HG03565 (cell line): ENCODE data around the gene RYR2.

Experiments used
- ATAC-seq: cut with Tn5 transposase; IDR thresholded peaks from one replicate; pipeline ENCODE4 v1.9.1; 2021; ENCODE audit warnings: mild to moderate bottlenecking, moderate library complexity; ENCODE audit not compliant: unreplicated experiment

RYR2 gene

DNA sequence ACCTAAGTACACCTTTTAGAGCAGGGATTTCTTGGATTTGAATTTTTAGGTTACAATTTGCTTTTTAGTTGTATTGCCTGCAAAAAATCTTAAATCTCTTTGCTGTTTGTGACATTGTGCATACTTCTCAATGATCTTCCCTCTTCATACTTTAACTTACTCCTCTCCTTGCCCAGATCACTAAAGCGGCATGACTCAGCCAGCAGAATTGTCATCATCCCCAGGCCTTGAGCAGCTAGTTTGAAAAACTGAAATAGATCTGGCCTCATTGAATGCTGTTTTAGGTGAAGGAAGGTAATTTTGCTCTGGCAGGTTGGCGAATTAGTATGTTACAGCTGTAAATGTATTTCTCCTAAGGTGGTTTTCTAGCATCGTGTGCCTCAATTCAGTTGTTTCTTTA lies 145.9 kb downstream of the RYR2 start:
- no peak for ATAC-seq

DNA sequence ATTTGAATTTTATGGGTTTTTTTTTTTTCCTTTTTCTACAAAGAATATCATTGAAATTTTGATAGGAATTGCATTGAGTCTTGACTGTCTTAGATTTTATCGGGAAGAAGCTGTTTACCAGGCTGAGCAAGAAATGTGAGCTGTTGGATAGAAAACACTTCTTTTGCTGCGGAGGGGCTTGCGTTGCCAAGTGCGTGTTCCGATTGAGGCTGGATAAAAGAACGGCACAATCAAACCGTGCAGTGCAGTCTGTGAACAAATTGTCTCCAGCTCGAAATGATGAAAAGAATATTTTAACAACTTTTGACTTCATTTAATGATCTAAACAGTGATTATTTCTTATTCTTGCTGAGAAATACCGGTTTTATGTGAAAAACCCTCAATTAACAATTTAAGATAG lies 149.4 kb downstream of the RYR2 start:
- no peak for ATAC-seq

DNA sequence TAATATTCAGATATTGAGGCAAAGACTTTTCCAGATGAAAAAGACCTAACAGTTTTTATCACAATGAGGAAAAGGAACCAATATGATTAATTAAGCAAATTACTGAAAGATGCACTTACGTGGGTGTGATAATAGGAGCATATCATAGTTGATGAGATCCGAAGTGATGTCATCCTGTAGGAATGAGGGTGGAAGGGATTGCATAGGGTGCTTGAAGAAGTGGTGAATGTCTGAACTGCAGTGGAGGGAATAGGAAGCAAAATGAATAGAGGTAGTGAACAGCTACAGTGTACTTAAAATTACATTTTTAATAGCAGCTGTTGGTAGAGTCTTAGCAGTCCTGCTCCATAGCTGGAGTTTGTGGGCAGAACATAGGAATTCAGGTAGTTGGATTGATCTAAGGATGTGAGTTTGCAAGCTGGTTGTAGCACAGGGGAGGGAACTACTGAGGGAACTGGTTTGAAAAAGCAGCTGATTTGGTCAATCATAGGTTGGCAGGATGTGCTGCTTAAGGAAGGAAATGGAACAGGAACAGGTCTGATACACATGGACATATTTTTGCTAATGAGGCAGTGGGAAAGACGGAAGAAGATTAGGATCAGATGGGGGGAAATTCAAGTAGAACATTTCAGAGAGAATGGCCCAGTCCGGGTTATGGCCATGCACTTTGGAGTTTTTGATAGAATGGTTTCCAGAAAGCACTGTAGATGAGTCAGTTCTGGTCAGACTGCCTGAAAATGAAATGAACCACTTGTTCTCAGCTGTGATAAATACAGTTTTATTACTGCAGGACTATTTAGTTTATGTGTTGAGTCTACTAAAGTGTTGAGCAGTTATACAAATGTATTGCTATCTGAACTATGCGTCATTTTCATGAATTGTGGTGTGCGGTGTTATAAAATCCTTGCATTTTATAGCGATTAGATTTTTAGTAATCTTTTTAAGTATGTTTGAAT lies 155.8 kb downstream of the RYR2 start:
- no peak for ATAC-seq

DNA sequence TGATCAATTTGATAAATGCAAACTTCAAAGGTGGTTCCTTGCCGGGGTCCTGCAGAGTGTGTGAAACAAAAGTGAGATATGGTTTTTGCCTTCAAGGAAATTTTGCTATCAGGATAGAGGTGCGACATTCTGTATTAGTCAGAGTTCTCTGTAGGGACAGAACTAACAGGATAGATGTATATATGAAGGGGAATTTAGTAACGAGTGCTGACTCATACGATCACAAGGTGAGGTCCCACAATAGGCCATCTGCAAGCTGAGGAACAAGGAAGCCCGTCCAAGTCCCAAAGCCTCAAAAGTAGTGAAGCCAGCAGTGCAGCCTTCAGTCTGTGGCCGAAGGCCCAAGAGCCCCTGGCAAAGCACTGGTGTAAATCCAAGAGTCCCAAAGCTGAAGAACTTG lies 157.0 kb downstream of the RYR2 start:
- no peak for ATAC-seq

DNA sequence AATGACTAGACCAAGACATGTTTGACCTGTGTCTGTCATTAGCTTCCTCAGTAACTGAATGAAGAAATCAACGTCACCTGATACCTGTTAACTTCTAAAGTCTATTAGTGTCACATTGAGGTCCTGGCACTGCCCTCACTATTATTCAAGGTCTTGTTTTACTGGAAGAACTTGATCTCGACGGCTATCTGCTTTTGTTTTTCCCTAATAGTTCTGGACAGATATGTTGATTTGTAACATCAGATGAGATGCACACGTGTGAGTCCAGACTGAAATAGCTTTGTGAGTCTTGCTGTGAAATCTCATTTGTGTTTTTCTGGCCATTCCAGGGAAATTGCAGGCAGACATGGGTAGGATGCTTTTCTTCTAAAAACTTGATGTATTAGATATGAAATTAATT lies 159.2 kb downstream of the RYR2 start:
- ATAC-seq, result no peak

GRCh38 chr1:237204841-237205240 lies 162.9 kb downstream of the RYR2 start:
- ATAC-seq, result no peak

DNA sequence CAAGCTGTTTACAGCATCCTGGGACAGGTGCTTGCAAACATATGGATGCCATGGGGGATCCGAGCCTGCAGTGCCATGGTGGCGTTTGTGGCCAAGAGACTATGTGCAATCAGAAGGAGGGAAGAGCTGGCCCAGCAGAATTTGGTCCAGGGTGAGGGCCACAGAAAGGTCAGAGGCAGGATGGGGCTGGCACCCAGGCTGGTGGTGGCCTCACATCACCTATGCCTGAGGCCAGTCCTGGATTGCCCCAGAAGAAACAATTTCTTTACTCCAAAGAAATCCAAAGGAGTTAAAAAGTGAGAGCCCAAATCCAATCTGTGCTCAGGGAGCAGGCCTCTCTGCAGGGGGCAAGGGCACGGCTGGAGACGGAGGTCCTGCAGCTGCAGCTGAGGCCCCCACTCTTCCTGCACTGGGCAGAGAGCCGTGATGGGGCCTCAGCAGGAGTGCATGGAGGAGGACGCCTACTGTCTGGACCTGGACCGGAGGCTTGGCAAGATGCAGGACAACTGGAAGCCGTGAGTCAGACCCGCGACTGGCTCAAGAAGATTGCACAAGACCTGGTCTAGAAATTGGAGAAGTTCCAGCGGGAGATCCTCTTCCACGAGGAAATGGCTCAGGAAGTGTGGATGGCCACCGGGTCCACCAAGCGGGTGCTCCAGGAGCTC lies 163.5 kb downstream of the RYR2 start:
- ATAC-seq, result no peak

DNA sequence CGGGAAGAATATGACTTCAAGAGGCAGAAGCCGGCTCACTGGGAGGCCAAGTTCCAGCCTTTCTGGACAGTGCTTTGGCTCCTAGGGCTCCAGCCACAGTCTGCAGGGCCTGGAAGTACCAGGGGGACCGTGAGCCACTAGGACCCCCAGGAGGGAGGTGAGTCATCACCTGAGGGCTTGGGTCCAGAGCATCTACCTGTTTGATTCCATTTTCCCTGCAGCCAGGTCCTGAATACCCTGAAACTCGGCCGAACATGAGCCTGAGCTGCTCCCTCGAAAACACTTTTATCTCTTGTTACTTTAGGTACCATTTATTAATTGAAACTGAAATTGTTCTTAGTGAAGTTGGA lies 164.1 kb downstream of the RYR2 start:
- no peak for ATAC-seq

- no peak for ATAC-seq
Measured at GRCh38 chr1:237211031-237211430, 169.0 kb downstream of the RYR2 start.

DNA sequence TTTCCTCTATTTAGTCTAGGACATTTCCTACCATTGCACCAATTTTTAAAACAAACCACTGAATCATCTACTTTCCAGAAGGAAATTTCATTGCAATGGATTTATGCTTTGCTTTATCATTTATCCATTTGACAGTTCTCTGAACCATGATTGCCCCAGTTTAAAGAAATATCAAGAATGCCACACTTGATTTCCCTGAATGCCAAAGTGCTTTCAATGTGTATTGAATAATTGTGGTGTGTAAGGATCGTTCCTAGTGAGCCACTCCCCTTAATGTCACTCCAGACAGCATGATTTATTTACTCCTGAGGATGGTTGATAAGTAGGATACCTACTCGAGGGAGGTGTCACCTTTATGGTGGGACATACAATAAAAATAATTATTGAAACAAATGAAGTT lies 169.6 kb downstream of the RYR2 start:
- ATAC-seq, result no peak

DNA sequence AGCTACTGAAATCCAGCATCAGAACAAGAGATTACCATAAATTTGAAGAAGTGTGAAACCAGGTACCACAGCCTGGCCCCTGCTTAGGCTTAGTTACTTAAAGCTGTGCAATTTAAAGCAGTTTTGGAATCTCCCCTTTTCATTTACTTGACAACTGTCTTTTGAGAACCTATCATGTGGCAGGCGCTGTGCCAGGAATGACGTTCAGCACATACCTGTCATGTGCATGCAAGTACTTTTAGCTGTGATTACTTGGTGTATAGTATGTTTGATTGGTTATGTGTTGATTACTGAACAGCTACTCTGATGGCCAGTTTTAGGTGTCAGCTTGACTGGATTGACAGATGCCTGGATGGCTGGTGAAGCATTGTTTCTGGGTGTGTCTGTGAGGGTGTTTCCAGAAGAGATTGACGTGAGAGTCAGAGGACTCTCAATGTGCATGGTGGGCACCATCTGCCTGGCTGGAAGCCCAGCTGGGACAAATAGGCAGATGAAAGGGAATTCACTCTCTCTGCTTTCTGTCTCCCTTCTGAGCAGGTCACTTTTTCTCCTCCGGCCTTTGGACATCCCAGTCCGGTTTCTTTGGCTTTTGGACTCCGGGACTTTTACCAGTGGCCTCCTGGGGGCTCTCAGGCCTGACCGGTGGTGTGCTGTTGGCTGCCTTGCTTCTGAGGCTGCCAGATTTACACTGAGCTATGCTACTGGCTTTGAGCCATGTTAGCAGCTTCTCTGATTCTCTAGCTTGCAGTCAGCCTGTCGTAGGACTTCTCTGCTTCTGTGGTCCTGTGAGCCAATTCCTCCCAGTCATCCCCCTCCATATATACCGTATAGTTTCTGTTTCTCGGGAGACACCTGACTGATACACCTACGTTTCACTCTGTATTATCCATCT lies 178.0 kb downstream of the RYR2 start:
- ATAC-seq, result no peak

GRCh38 chr1:237223419-237223818 lies 181.4 kb downstream of the RYR2 start:
- no peak for ATAC-seq

DNA sequence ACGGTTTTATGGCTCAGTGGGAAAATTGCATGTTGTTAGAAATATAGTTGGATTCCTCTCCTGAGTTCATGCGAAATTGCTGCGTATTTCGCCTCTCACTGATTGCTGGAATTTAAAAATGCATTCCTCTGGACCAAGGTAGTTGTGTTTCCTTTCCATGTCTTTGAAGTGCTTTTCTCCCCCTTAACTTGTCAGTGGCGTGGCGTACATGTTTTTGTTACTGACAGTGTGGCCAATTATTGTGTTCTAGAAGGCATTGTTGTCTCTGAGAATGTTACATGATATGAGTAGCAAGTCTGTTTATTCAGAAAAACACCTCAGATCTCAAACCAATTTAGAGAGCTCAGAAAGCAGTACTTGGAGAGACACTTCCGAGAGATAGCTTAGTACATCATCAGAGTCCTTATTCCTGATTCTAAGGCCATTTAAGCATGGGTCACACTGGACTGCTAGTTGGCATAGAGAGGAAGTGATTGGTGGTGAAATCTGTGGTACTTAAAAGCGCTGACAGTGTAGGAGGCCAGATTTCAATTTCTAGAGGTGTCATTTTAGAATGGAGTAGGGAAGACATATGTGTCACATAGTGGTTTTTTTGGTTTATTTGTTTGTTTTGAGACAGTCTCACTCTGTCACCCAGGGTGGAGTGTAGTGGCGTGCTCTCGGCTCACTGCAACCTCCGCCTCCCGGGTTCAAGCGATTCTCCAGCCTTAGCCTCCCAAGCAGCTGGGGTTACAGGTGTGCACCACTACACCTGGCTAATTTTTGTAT lies 184.4 kb downstream of the RYR2 start:
- no peak for ATAC-seq

- no peak for ATAC-seq
Measured at GRCh38 chr1:237227476-237227875, 185.5 kb downstream of the RYR2 start.

DNA sequence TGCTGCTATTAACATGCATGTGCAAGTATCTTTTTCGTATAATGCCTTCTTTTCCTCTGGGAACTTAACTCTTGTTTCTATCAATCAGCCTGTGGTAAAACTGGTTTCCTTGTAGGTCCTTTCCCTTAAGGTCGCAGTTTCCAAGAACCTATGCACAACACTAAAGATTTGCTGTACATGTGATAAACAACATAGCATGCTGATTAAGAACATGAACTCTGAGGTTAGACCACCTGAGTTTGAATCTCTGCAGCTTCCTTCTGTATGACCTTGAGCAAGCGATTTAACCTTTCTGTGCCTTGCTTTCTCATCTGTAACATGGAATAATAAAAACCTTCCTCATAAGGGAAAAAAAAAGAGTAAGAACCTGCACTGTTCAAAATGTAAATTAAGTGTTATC lies 186.4 kb downstream of the RYR2 start:
- ATAC-seq, result no peak

- no peak for ATAC-seq
Measured at GRCh38 chr1:237229333-237229732, 187.3 kb downstream of the RYR2 start.

- ATAC-seq, result no peak
Measured at GRCh38 chr1:237232501-237232900, 190.5 kb downstream of the RYR2 start.

DNA sequence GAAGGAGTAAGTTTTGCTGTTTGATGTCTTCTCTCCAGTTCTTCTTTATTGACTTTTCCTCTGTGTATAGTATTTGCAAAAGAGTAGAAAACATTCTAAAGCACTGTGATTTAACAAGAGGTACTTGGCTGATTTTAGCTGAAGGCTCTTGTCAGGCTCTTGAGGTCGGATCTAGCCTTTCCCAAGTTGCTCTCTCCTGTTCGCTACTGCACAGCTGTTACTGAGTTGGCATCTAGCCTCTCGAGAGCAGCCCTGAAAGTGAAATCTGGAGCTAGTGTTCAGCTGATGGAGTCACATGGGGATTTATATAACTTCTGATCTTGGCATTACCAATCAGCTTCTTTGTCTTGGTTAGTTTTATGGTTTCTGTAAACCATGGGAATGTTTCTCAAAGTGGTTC lies 193.1 kb downstream of the RYR2 start:
- no peak for ATAC-seq

- no peak for ATAC-seq
Measured at GRCh38 chr1:237237721-237238120, 195.7 kb downstream of the RYR2 start.

DNA sequence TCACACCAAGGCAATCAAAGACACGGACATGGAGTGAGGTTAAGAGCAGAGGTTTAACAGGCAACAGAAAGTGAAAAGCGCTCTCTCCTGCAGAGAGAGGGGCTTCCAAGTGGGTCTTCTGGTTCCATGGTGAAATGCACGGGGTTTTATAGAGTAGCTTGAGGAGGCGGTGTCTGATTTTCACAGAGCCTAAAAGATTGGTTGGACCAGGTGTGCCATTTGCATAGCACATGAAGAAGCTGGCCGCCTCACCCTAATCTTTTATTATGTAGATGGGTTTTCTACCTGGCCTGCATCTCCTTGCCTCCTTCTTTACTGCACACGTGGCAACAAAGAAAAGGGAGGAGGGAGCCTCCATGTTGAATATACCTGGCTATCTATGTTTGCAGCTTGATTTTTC lies 197.3 kb downstream of the RYR2 start:
- ATAC-seq, result no peak

GRCh38 chr1:237241038-237241437 lies 199.1 kb downstream of the RYR2 start:
- ATAC-seq, result no peak
